HCT116 (cell line): ENCODE data around the gene VEGFA. TPM values are rescaled to one million over a fixed set of nuclear protein-coding genes. Genes with fewer than 3 reads are reported as not detected.

Source experiments
- ATAC-seq: fragments of 200-7000 bp; cut with Tn5 transposase; 2 replicates; pipeline ENCODE4 v1.9.1; 2020; ENCODE audit warnings: mild to moderate bottlenecking, moderate library complexity
- BruUV-seq: library from RNA; stranded (reverse); fragments of 400-500 nt; replicated peaks from 2 replicates; lab custom pipeline; 2021; lab: Mats Ljungman, UMichigan
- CTCF ChIA-PET: fragments of 300-600 bp; sonication (Branson Sonifier 250); formaldehyde crosslinking; loops from one replicate; lab custom pipeline; 2021; ENCODE audit warnings: antibody characterized with exemption; lab: Charles Lee
- POLR2A ChIA-PET: fragments of 300-600, 350-600 bp; sonication (Branson Sonifier 250); formaldehyde crosslinking; loops from one replicate; lab custom pipeline; 2021; ENCODE audit warnings: antibody characterized with exemption; lab: Charles Lee
- RAD21 ChIA-PET, 2 experiments: fragments of 300-600 bp; sonication (Branson Sonifier 250); formaldehyde crosslinking; loops; one replicate each; lab custom pipeline; 2023; ENCODE audit warnings: low total read pairs in 2 of 2; ENCODE audit not compliant: uncharacterized antibody in 2 of 2, unreplicated experiment in 2 of 2, low non-redundant PET in 1 of 2; lab: Charles Lee
- DNase-seq: peaks from one replicate; pipeline ENCODE4 v3.0.0-alpha.2; 2010; ENCODE audit warnings: low read depth, low spot score
- H2AFZ ChIP-seq: fragments of 200-600 bp; shearing (Covaris generic), sonication (generic); 2 replicates; pipeline ENCODE4 v1.6.1; 2017; ENCODE audit warnings: low read depth, mixed run types, mixed read lengths, antibody characterized with exemption, low read length; ENCODE audit not compliant: poor library complexity, severe bottlenecking
- H3K27ac ChIP-seq: 2 replicates; pipeline ENCODE4 v1.5.1; 2012; ENCODE audit warnings: low read depth, low read length
- H3K27me3 ChIP-seq: fragments of 200-600 bp; sonication (generic); 2 replicates; pipeline ENCODE4 v1.6.1; 2016; ENCODE audit warnings: mixed run types, low read length, mixed read lengths; ENCODE audit not compliant: insufficient read depth
- H3K36me3 ChIP-seq, 2 experiments: fragments of 200-500 bp in 1 of 2; fragments of 200-600 bp in 1 of 2; sonication (Bioruptor generic) in 1 of 2; sonication (generic) in 1 of 2; 2 replicates each; pipeline versions ENCODE4 v1.5.1 to v1.6.1; 2014 to 2016; ENCODE audit warnings: low read length in 2 of 2, inconsistent platforms in 1 of 2, mixed read lengths in 1 of 2, mixed run types in 1 of 2; ENCODE audit not compliant: insufficient read depth in 2 of 2, control insufficient read depth in 1 of 2
- H3K4me1 ChIP-seq, 2 experiments: fragments of 200-600 bp in 1 of 2; sonication (generic) in 1 of 2; 2 replicates each; pipeline versions ENCODE4 v1.5.1 to v1.6.1; 2012 to 2017; ENCODE audit warnings: low read length in 2 of 2, inconsistent platforms in 1 of 2, mild to moderate bottlenecking in 1 of 2, mixed read lengths in 1 of 2, mixed run types in 1 of 2, moderate library complexity in 1 of 2; ENCODE audit not compliant: insufficient read depth in 2 of 2, control insufficient read depth in 1 of 2
- H3K4me2 ChIP-seq: fragments of 200-600 bp; sonication (generic); 2 replicates; pipeline ENCODE4 v1.6.1; 2017; ENCODE audit warnings: mixed run types, low read length, mixed read lengths
- H3K4me3 ChIP-seq, 2 experiments: fragments of 200-600 bp in 1 of 2; sonication (generic) in 1 of 2; replicated peaks in 1 of 2; 2 replicates each; pipeline ENCODE4 v1.5.1; 2011 to 2016; ENCODE audit warnings: low read length in 2 of 2, control low read depth in 1 of 2, low read depth in 1 of 2, mild to moderate bottlenecking in 1 of 2, mixed read lengths in 1 of 2, mixed run types in 1 of 2
- H3K79me2 ChIP-seq: fragments of 200-600 bp; sonication (generic); 2 replicates; pipeline ENCODE4 v1.6.1; 2017; ENCODE audit warnings: mild to moderate bottlenecking, mixed run types, low read length, moderate library complexity, mixed read lengths; ENCODE audit not compliant: insufficient read depth
- H3K9ac ChIP-seq: fragments of 200-600 bp; sonication (generic); 2 replicates; pipeline ENCODE4 v1.6.1; 2016; ENCODE audit warnings: low read length, mixed read lengths
- H3K9me2 ChIP-seq: fragments of 200-600 bp; sonication (generic), shearing (Covaris generic); 2 replicates; pipeline ENCODE4 v1.6.1; 2017; ENCODE audit warnings: mixed run types, mild to moderate bottlenecking, moderate library complexity; ENCODE audit not compliant: insufficient read depth
- H3K9me3 ChIP-seq, 2 experiments: fragments of 200-500 bp in 1 of 2; fragments of 200-600 bp in 1 of 2; sonication (Bioruptor generic) in 1 of 2; sonication (generic) in 1 of 2; 2 replicates each; pipeline ENCODE4 v1.6.1; 2014 to 2017; ENCODE audit warnings: low read length in 2 of 2, mixed read lengths in 2 of 2, inconsistent platforms in 1 of 2, low read depth in 1 of 2, mild to moderate bottlenecking in 1 of 2, mixed run types in 1 of 2, moderate library complexity in 1 of 2; ENCODE audit not compliant: control insufficient read depth in 1 of 2, insufficient read depth in 1 of 2
- H4K20me1 ChIP-seq: fragments of 200-600 bp; sonication (generic), shearing (Covaris generic); 2 replicates; pipeline ENCODE4 v1.6.1; 2017; ENCODE audit warnings: mixed run types, mild to moderate bottlenecking, moderate library complexity; ENCODE audit not compliant: insufficient read depth
- CBX3 ChIP-seq: IDR thresholded peaks from 2 replicates; pipeline ENCODE4 v1.6.1; 2012; ENCODE audit warnings: low read depth
- ELF1 ChIP-seq: IDR thresholded peaks from 2 replicates; pipeline ENCODE4 v1.6.1; 2012; ENCODE audit warnings: low read depth, borderline replicate concordance
- EZH2 ChIP-seq: fragments of 200-600 bp; sonication (generic); IDR thresholded peaks from 2 replicates; pipeline ENCODE4 v1.6.1; 2017; ENCODE audit warnings: antibody characterized with exemption, mixed run types
- EZH2phosphoT487 ChIP-seq: fragments of 200-600 bp; IDR thresholded peaks from 2 replicates; pipeline ENCODE4 v1.6.1; 2018; ENCODE audit warnings: antibody characterized with exemption, borderline replicate concordance
- JUND ChIP-seq: IDR thresholded peaks from 2 replicates; pipeline ENCODE4 v1.6.1; 2012
- POLR2AphosphoS5 ChIP-seq: IDR thresholded peaks from 2 replicates; pipeline ENCODE4 v1.6.1; 2011; ENCODE audit warnings: mild to moderate bottlenecking, low read depth, low read length, moderate library complexity
- SIN3A ChIP-seq: IDR thresholded peaks from 2 replicates; pipeline ENCODE4 v1.6.1; 2012; ENCODE audit warnings: low read depth
- SP1 ChIP-seq: IDR thresholded peaks from 2 replicates; pipeline ENCODE4 v1.6.1; 2012; ENCODE audit warnings: low read depth
- SRF ChIP-seq: IDR thresholded peaks from 2 replicates; pipeline ENCODE4 v1.6.1; 2012; ENCODE audit warnings: low read depth
- TCF7L2 ChIP-seq: IDR thresholded peaks from 2 replicates; pipeline ENCODE4 v1.7.0; 2011; ENCODE audit warnings: borderline replicate concordance, inconsistent platforms; ENCODE audit not compliant: insufficient read depth, insufficient read length; ENCODE audit errors: extremely low read depth
- YY1 ChIP-seq: IDR thresholded peaks from 2 replicates; pipeline ENCODE4 v1.6.1; 2011; ENCODE audit warnings: low read length, low read depth, moderate library complexity, mild to moderate bottlenecking; ENCODE audit not compliant: insufficient replicate concordance; ENCODE audit errors: extremely low read depth
- ZFX ChIP-seq: fragments of 450-650 bp; IDR thresholded peaks from 2 replicates; pipeline ENCODE4 v1.6.1; 2017
- intact Hi-C: fragments of 100-400 bp; cut with micrococcal nuclease; formaldehyde crosslinking; loops from 2 replicates; pipeline ENCODE4 v1.10.0; 2022
- total RNA-seq: library from RNA; stranded (reverse); gene quantifications from one replicate; pipeline ENCODE4 v1.2.1, GENCODE V29; 2021; ENCODE audit not compliant: unreplicated experiment
- TF ChIP-seq, protein P1 (sequence below): IDR thresholded peaks from 2 replicates; pipeline ENCODE4 v1.6.1; 2011; ENCODE audit warnings: mild to moderate bottlenecking, low read length, moderate library complexity; ENCODE audit not compliant: insufficient replicate concordance; ENCODE audit errors: extremely low read depth
- TF ChIP-seq, protein P2 (sequence below): IDR thresholded peaks from 2 replicates; pipeline ENCODE4 v1.6.1; 2012

VEGFA gene
- total RNA-seq, 1 experiment from 2014 or later = 112 TPM

DNA sequence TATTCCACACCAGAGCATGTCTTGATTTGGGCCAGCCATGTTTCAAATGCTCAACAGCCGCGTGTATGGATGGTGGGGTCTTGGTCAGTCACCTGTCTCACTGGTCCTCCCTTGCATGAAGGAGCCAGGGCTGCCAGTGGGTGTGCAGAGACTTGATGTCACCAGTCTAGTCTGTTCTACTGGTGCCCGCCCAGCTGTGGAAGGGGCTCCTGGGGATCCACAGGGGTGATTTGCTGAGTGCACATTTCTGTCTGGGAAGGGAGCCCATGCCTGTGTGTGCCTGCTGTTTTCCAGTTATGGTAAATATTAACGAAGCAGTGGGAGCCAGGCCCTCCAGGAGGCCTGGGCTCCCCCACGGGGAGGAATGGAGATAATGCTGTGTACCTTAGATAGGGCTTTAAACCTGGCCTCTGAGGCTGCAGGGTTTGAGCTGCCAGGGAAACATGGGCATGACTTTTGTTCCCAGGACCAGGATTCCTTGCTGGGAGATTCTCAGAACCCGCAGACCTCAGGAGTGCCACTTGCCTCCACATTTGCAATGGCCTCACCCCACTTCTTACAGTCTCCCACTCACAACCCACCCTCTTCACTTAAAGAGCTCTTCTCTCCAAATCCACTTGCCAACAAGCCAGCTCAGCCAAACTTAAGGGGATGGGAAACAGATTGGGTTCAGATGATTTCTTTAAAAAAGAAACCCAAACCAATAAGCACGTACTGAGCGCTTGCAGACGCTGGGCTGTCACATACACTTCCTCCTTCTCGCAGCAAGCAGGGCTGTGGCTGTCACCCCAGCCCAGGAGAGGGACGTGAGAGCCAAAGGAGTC is 54.1 kb downstream of the VEGFA start:
- no peak overlapping the region for H3K27ac ChIP-seq
- no peak overlapping the region for H3K4me3 ChIP-seq
- H3K9me2 ChIP-seq = no peaks in the 10 kb centered on the region
- H3K27me3 ChIP-seq = no peaks in the 10 kb centered on the region; the same call in 1 of the 2 replicates
- CTCF ChIA-PET = no interaction called here
- intact Hi-C loops = no loop called here
- no peak overlapping the region for H3K9ac ChIP-seq
- ATAC-seq (no peak), DNase-seq (no peak)
- no peaks in the 10 kb centered on the region for H3K9me3 ChIP-seq
- H4K20me1 ChIP-seq = no peaks in the 10 kb centered on the region
- POLR2A ChIA-PET = no interaction called here
- no peaks in the 10 kb centered on the region for H3K79me2 ChIP-seq
- TF ChIP-seq EZH2 (no peak), CBX3 (no peak), SIN3A (no peak)
- no peaks in the 10 kb centered on the region for H3K36me3 ChIP-seq
- no peak overlapping the region for H3K4me2 ChIP-seq
- RAD21 ChIA-PET = no interaction called here
- BruUV-seq = no TSS peak
- H2AFZ ChIP-seq = no peak overlapping the region
- H3K4me1 ChIP-seq = no peaks in the 10 kb centered on the region

DNA sequence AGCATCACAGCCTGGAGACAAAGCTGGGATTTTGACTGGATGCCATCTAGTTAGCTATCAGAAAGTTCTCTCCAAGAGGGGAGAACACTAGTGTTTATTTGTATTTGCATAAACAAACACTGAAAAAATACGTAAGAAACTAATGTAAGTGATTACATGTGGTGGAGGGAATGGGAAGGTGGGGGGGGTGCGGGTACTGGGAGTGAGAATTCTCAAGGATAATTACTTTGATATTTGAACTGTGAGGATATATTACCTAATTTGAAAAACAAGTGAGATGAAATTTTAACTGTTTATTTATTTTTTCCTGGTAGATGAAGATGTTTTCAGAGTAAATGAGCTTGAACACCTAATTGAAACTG is 54.7 kb downstream of the VEGFA start:
- H3K4me2 ChIP-seq = no peak overlapping the region
- H3K79me2 ChIP-seq = no peaks in the 10 kb centered on the region
- H3K36me3 ChIP-seq = no peaks in the 10 kb centered on the region
- H3K27ac ChIP-seq = no peak overlapping the region
- ChIA-PET RAD21 (no interaction called here), POLR2A (no interaction called here)
- H2AFZ ChIP-seq = no peak overlapping the region
- no peaks in the 10 kb centered on the region for H3K9me3 ChIP-seq
- TF ChIP-seq SP1 (no peak), ELF1 (no peak), EZH2phosphoT487 (no peak), SRF (no peak), YY1 (no peak), SIN3A (no peak), TCF7L2 (no peak), EZH2 (no peak), CBX3 (no peak), JUND (no peak), ZFX (no peak), POLR2AphosphoS5 (no peak)
- TF ChIP-seq, protein P1, sequence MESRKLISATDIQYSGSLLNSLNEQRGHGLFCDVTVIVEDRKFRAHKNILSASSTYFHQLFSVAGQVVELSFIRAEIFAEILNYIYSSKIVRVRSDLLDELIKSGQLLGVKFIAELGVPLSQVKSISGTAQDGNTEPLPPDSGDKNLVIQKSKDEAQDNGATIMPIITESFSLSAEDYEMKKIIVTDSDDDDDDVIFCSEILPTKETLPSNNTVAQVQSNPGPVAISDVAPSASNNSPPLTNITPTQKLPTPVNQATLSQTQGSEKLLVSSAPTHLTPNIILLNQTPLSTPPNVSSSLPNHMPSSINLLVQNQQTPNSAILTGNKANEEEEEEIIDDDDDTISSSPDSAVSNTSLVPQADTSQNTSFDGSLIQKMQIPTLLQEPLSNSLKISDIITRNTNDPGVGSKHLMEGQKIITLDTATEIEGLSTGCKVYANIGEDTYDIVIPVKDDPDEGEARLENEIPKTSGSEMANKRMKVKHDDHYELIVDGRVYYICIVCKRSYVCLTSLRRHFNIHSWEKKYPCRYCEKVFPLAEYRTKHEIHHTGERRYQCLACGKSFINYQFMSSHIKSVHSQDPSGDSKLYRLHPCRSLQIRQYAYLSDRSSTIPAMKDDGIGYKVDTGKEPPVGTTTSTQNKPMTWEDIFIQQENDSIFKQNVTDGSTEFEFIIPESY = no peak
- TF ChIP-seq, protein P2, sequence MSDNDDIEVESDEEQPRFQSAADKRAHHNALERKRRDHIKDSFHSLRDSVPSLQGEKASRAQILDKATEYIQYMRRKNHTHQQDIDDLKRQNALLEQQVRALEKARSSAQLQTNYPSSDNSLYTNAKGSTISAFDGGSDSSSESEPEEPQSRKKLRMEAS = no peak
- TF ChIP-seq, all 23 proteins: peak for 0
- intact Hi-C loops = no loop called here
- DNase-seq = no peak
- Histone ChIP-seq H3K4me1 (no peaks in the 10 kb centered on the region), H4K20me1 (no peaks in the 10 kb centered on the region), H3K9me2 (no peaks in the 10 kb centered on the region), H3K27me3 (no peaks in the 10 kb centered on the region; the same call in 1 of the 2 replicates), H3K9ac (no peak overlapping the region), H3K4me3 (no peak overlapping the region)
- CTCF ChIA-PET = no interaction called here
- no peak for ATAC-seq
- BruUV-seq = no TSS peak
